ENCODE results near the gene LAMA2.

The LAMA2 gene

DNA sequence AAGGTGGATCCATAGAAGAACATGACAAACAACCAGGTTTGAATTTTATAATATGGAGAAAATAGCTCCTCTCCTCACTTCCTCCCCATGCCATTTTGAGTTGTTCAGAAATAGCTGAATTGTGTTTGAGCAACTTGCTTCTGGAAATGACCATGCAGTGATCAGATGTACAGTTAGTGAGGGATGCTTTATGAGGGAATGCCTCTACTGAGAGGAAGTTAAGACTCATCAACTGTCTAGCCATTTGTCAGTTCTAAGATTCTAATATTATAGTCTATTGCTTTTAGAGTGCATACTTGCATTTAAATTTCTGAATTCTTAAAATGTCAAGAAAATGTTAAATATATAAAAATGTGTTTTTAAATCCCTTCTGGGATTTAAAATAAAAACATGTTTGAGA lies 3.8 kb downstream of the LAMA2 start:
- no peaks in the 10 kb centered on the region for H3K27me3 ChIP-seq (ENCODE audit: low read depth, low read length)
- no peak overlapping the region for H2AFZ ChIP-seq (ENCODE audit: low read depth, low read length)
- no peak overlapping the region for H3K4me3 ChIP-seq (ENCODE audit: low read length)
- no peak overlapping the region for H3K27ac ChIP-seq (ENCODE audit: low read length)
- H4K20me1 ChIP-seq (ENCODE audit: insufficient read depth, low read length), result no peaks in the 10 kb centered on the region
- H3K79me2 ChIP-seq (ENCODE audit: low read length), result no peaks in the 10 kb centered on the region
- H3K4me1 ChIP-seq (ENCODE audit: low read length), result no peaks in the 10 kb centered on the region
- no peaks in the 10 kb centered on the region for H3K36me3 ChIP-seq (replicated peaks; ENCODE audit: low read depth, low read length)
- H3K4me2 ChIP-seq (ENCODE audit: low read length), result no peak overlapping the region
- TF ChIP-seq, protein P1, sequence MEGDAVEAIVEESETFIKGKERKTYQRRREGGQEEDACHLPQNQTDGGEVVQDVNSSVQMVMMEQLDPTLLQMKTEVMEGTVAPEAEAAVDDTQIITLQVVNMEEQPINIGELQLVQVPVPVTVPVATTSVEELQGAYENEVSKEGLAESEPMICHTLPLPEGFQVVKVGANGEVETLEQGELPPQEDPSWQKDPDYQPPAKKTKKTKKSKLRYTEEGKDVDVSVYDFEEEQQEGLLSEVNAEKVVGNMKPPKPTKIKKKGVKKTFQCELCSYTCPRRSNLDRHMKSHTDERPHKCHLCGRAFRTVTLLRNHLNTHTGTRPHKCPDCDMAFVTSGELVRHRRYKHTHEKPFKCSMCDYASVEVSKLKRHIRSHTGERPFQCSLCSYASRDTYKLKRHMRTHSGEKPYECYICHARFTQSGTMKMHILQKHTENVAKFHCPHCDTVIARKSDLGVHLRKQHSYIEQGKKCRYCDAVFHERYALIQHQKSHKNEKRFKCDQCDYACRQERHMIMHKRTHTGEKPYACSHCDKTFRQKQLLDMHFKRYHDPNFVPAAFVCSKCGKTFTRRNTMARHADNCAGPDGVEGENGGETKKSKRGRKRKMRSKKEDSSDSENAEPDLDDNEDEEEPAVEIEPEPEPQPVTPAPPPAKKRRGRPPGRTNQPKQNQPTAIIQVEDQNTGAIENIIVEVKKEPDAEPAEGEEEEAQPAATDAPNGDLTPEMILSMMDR (IDR thresholded peaks at IDR 0.05; ENCODE audit: low read depth, low read length), result no peak
- no peak for TF ChIP-seq EZH2phosphoT487 (IDR thresholded peaks at IDR 0.05; ENCODE audit: low read depth)
- H3K9me3 ChIP-seq (ENCODE audit: insufficient read depth, low read length), result no peaks in the 10 kb centered on the region
- H3K9ac ChIP-seq (ENCODE audit: low read length), result no peak overlapping the region

DNA sequence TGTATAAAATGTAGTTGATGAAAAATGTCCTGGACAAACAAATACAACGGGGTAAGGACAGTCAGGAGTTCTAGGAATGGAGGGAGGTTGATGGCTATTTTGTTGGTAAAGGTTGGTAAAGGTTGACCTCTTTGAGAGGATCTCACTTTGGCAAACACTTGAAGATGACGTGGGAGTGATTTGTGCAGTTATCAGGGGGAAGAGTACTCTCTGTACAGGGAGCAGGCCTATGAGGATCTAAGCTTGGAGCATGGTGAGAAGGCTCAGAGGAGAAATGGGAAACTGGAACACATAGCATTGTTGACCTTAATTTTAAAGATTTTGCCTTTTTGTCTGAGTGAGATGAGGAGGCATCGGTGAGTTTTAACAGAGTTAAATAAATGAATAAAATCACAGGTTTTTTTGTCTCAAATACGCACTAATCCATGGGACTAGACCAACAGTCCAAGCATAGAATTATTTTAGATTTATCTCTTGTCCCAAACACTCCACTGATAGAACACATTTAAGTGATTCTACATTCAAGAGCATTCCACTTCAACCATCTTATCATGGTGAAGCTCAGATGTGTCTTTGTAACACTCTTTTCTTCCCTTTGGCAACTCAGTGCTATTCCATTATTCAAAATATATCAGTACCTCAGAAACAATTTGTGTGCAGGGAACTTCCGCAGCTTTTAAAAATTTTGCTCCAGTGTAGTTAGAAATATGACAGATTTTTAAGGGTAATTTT lies 5.7 kb downstream of the LAMA2 start:
- no peak overlapping the region for H3K4me2 ChIP-seq (ENCODE audit: low read length)
- no peak overlapping the region for H3K9ac ChIP-seq (ENCODE audit: low read length)
- no peaks in the 10 kb centered on the region for H3K36me3 ChIP-seq (replicated peaks; ENCODE audit: low read depth, low read length)
- no peak overlapping the region for H3K27ac ChIP-seq (ENCODE audit: low read length)
- H3K4me1 ChIP-seq (ENCODE audit: low read length), result no peaks in the 10 kb centered on the region
- H3K4me3 ChIP-seq (ENCODE audit: low read length), result no peak overlapping the region
- H4K20me1 ChIP-seq (ENCODE audit: insufficient read depth, low read length), result no peaks in the 10 kb centered on the region
- H3K9me3 ChIP-seq (ENCODE audit: insufficient read depth, low read length), result no peaks in the 10 kb centered on the region
- H3K27me3 ChIP-seq (ENCODE audit: low read depth, low read length), result no peaks in the 10 kb centered on the region
- no peaks in the 10 kb centered on the region for H3K79me2 ChIP-seq (ENCODE audit: low read length)
- no peak overlapping the region for H2AFZ ChIP-seq (ENCODE audit: low read depth, low read length)
- TF ChIP-seq, protein P1 (IDR thresholded peaks at IDR 0.05; ENCODE audit: low read depth, low read length), result no peak
- TF ChIP-seq EZH2phosphoT487 (IDR thresholded peaks at IDR 0.05; ENCODE audit: low read depth), result no peak

- Histone ChIP-seq H3K27me3 (ENCODE audit: low read depth, low read length) (no peaks in the 10 kb centered on the region), H3K27ac (ENCODE audit: low read length) (no peak overlapping the region), H2AFZ (ENCODE audit: low read depth, low read length) (no peak overlapping the region), H3K4me2 (ENCODE audit: low read length) (no peak overlapping the region), H4K20me1 (ENCODE audit: insufficient read depth, low read length) (no peaks in the 10 kb centered on the region), H3K4me3 (ENCODE audit: low read length) (no peak overlapping the region), H3K9ac (ENCODE audit: low read length) (no peak overlapping the region), H3K4me1 (ENCODE audit: low read length) (no peaks in the 10 kb centered on the region), H3K9me3 (ENCODE audit: insufficient read depth, low read length) (no peaks in the 10 kb centered on the region), H3K36me3 (replicated peaks; ENCODE audit: low read depth, low read length) (no peaks in the 10 kb centered on the region), H3K79me2 (ENCODE audit: low read length) (no peaks in the 10 kb centered on the region)
- TF ChIP-seq, protein P1 (IDR thresholded peaks at IDR 0.05; ENCODE audit: low read depth, low read length), result no peak
- TF ChIP-seq EZH2phosphoT487 (IDR thresholded peaks at IDR 0.05; ENCODE audit: low read depth), result no peak
These were observed 6.9 kb downstream of the LAMA2 start for GRCh38 chr6:128889870-128890269.

DNA sequence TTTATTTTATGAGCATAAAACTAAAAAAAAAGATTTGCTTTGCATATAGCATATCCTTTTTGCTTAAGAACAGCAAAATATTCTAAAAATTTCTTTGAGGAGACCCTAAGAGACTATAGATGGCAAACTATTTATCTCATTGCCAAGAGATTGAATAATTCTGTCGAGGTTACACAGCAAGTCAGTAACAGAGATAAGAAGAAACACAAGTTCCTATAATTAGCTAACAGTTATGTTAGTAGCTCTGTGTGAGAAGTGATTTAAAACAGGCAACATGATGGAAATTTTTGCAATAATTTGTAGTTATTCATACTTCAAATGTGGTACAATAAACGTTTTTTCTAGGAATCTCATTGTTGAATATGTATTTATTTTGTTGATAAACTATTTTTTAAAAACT lies 9.1 kb downstream of the LAMA2 start:
- H3K9ac ChIP-seq (ENCODE audit: low read length), result no peak overlapping the region
- H3K36me3 ChIP-seq (replicated peaks; ENCODE audit: low read depth, low read length), result no peaks in the 10 kb centered on the region
- H3K27me3 ChIP-seq (ENCODE audit: low read depth, low read length), result no peaks in the 10 kb centered on the region
- no peaks in the 10 kb centered on the region for H3K9me3 ChIP-seq (ENCODE audit: insufficient read depth, low read length)
- H3K4me2 ChIP-seq (ENCODE audit: low read length), result no peak overlapping the region
- no peak overlapping the region for H2AFZ ChIP-seq (ENCODE audit: low read depth, low read length)
- H3K79me2 ChIP-seq (ENCODE audit: low read length), result no peaks in the 10 kb centered on the region
- H3K27ac ChIP-seq (ENCODE audit: low read length), result no peak overlapping the region
- no peaks in the 10 kb centered on the region for H4K20me1 ChIP-seq (ENCODE audit: insufficient read depth, low read length)
- TF ChIP-seq, protein P1 (IDR thresholded peaks at IDR 0.05; ENCODE audit: low read depth, low read length), result no peak
- no peak for TF ChIP-seq EZH2phosphoT487 (IDR thresholded peaks at IDR 0.05; ENCODE audit: low read depth)
- H3K4me1 ChIP-seq (ENCODE audit: low read length), result no peaks in the 10 kb centered on the region
- H3K4me3 ChIP-seq (ENCODE audit: low read length), result no peak overlapping the region
